Vagina (tissue), 2 donors: Measurements from ENCODE around the gene PLA2G2A. TPM values are rescaled to one million over a fixed set of nuclear protein-coding genes. Genes with fewer than 3 reads are reported as not detected.
"Not testable (repeated sequence)": the region's sequence is repeated elsewhere in the genome, so short reads cannot be mapped to it uniquely, and the experiment has no call there.

Source experiments
- DNase-seq, 2 donors: peaks; one replicate each; pipeline ENCODE4 v3.0.0-alpha.2; 2017; ENCODE audit errors: extremely low spot score in 2 of 2
- H3K27ac ChIP-seq: fragments of 200-600 bp; sonication (generic); one replicate; pipeline ENCODE4 v1.5.1; 2019
- H3K27me3 ChIP-seq: fragments of 200-600 bp; sonication (generic); one replicate; pipeline ENCODE4 v1.5.1; 2019
- H3K36me3 ChIP-seq, 2 donors: fragments of 200-600 bp; sonication (generic); one replicate each; pipeline ENCODE4 v1.5.1; 2017 to 2019
- H3K4me1 ChIP-seq: fragments of 200-600 bp; sonication (generic); one replicate; pipeline ENCODE4 v1.5.1; 2019
- H3K4me3 ChIP-seq, 2 donors: fragments of 200-600 bp; sonication (generic); 1 replicate in 1 of 2; 2 replicates in 1 of 2; pipeline ENCODE4 v1.5.1; 2016 to 2019
- H3K9me3 ChIP-seq: fragments of 200-600 bp; sonication (generic); one replicate; pipeline ENCODE4 v1.5.1; 2019
- CTCF ChIP-seq, 3 experiments: fragments of 450-650 bp in 2 of 3; fragments of 200-600 bp in 1 of 3; sonication (generic) in 1 of 3; IDR thresholded peaks; one replicate each; pipeline ENCODE4 v1.5.1; 2017 to 2019; ENCODE audit warnings: antibody characterized with exemption in 3 of 3, mild to moderate bottlenecking in 2 of 3, moderate library complexity in 2 of 3
- POLR2A ChIP-seq, 2 donors: fragments of 450-650 bp; IDR thresholded peaks; one replicate each; pipeline ENCODE4 v1.6.1; 2017; ENCODE audit warnings: antibody characterized with exemption in 2 of 2, mild to moderate bottlenecking in 2 of 2, moderate library complexity in 2 of 2
- POLR2AphosphoS5 ChIP-seq, 2 donors: sonication (generic); formaldehyde crosslinking; IDR thresholded peaks; one replicate each; pipeline ENCODE4 v1.9.0; 2017; ENCODE audit warnings: antibody characterized with exemption in 2 of 2, mild to moderate bottlenecking in 2 of 2, low read depth in 1 of 2; ENCODE audit not compliant: insufficient read depth in 1 of 2
- intact Hi-C: fragments of 100-400 bp; cut with DNase I; formaldehyde crosslinking; loops from one replicate; pipeline ENCODE4 v1.15.1; 2023
- total RNA-seq: library from RNA; depleted of rRNA; stranded (reverse); fragments of >200 nt; gene quantifications from one replicate; pipeline ENCODE4 v1.2.3, GENCODE V29; 2016

Gene PLA2G2A
- total RNA-seq, 1 donor from 2014 or later, result 515 TPM

GRCh38 chr1:20010016-20010415, 30.6 kb upstream of the PLA2G2A start:
- no peaks in the 10 kb centered on the region for H3K36me3 ChIP-seq
- no peak overlapping the region for H3K27ac ChIP-seq
- no peaks in the 10 kb centered on the region for H3K9me3 ChIP-seq
- H3K4me3 ChIP-seq, result no peak overlapping the region
- no peak for DNase-seq
- TF ChIP-seq POLR2AphosphoS5 (IDR thresholded peaks at IDR 0.05; ENCODE audit: insufficient read depth in 1 of 2, low read depth in 1 of 2) (no peak), POLR2A (IDR thresholded peaks at IDR 0.05) (no peak), CTCF (IDR thresholded peaks at IDR 0.05) (no peak)
- no peaks in the 10 kb centered on the region for H3K27me3 ChIP-seq
- H3K4me1 ChIP-seq, result peaks cover 5% of the 10 kb centered on the region
- intact Hi-C loops, result no loop called here

- DNase-seq, result no peak
- H3K36me3 ChIP-seq, result no peaks in the 10 kb centered on the region
- H3K27ac ChIP-seq, result no peak overlapping the region
- H3K4me1 ChIP-seq, result peaks cover 5% of the 10 kb centered on the region
- H3K4me3 ChIP-seq, result no peak overlapping the region
- intact Hi-C loops, result no loop called here
- H3K27me3 ChIP-seq, result no peaks in the 10 kb centered on the region
- TF ChIP-seq CTCF (IDR thresholded peaks at IDR 0.05), result no peak
- no peak for TF ChIP-seq POLR2AphosphoS5 (IDR thresholded peaks at IDR 0.05; ENCODE audit: insufficient read depth in 1 of 2, low read depth in 1 of 2)
- no peak for TF ChIP-seq POLR2A (IDR thresholded peaks at IDR 0.05)
- no peaks in the 10 kb centered on the region for H3K9me3 ChIP-seq
These were observed 29.8 kb upstream of the PLA2G2A start for GRCh38 chr1:20009212-20009611.

- H3K27me3 ChIP-seq, result no peaks in the 10 kb centered on the region
- no peak overlapping the region for H3K27ac ChIP-seq
- TF ChIP-seq POLR2AphosphoS5 (IDR thresholded peaks at IDR 0.05; ENCODE audit: insufficient read depth in 1 of 2, low read depth in 1 of 2), result no peak
- no peak for TF ChIP-seq CTCF (IDR thresholded peaks at IDR 0.05)
- TF ChIP-seq POLR2A (IDR thresholded peaks at IDR 0.05), result no peak
- H3K9me3 ChIP-seq, result no peaks in the 10 kb centered on the region
- DNase-seq, result no peak
- H3K4me3 ChIP-seq, result no peak overlapping the region
- no peaks in the 10 kb centered on the region for H3K36me3 ChIP-seq
- peaks cover 5% of the 10 kb centered on the region for H3K4me1 ChIP-seq
- intact Hi-C loops, result no loop called here
These were observed 29.0 kb upstream of the PLA2G2A start for GRCh38 chr1:20008391-20008841.

GRCh38 chr1:19998823-19999222, 19.4 kb upstream of the PLA2G2A start:
- H3K27me3 ChIP-seq, intact Hi-C loops, H3K4me3 ChIP-seq, DNase-seq, H3K36me3 ChIP-seq, H3K4me1 ChIP-seq, H3K27ac ChIP-seq, H3K9me3 ChIP-seq: not testable (repeated sequence)

GRCh38 chr1:19990689-19991088, 11.3 kb upstream of the PLA2G2A start:
- Histone ChIP-seq H3K27ac (no peak overlapping the region), H3K4me3 (no peak overlapping the region), H3K4me1 (no peaks in the 10 kb centered on the region), H3K27me3 (no peaks in the 10 kb centered on the region), H3K9me3 (no peaks in the 10 kb centered on the region), H3K36me3 (no peaks in the 10 kb centered on the region)
- DNase-seq, result no peak
- intact Hi-C loops, result no loop called here
- TF ChIP-seq POLR2AphosphoS5 (IDR thresholded peaks at IDR 0.05; ENCODE audit: insufficient read depth in 1 of 2, low read depth in 1 of 2), result no peak

GRCh38 chr1:19990182-19990582, 10.8 kb upstream of the PLA2G2A start:
- DNase-seq, intact Hi-C loops, H3K27ac ChIP-seq, H3K9me3 ChIP-seq, H3K36me3 ChIP-seq, H3K4me3 ChIP-seq, H3K4me1 ChIP-seq, H3K27me3 ChIP-seq: not testable (repeated sequence)
